ENCODE data around the gene MRPL34.

The MRPL34 gene

DNA sequence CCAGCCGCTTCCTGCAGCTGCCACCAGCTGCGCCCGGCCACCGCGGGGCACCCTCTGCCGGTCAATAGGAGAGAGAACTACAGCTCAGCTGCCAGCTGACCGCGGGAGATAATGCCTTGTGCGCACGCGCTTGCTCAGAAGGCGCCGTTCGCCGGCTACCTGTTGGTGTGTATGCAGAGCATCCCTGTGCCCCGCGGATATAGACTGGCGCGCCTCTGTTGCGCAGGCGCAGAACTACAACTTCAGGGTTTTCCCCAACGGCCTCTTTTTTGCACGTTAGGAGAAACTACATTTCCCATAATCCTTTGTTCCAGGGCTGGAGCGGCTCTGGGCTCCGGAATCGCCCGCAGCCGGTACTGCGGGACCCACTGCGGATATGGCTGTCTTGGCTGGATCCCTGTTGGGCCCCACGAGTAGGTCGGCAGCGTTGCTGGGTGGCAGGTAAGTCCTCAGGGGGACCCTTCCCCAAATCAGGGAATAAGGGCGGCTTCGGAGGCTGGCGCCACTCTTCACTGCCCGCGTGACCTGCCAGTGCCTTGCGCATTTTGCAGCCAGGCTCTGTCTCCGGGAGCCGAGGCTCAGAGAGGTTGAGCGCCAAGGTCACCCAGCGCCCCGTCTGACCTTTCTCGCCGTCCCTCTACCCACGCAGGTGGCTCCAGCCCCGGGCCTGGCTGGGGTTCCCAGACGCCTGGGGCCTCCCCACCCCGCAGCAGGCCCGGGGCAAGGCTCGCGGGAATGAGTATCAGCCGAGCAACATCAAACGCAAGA lies at the start of gene MRPL34:
Gene MRPL34, plus strand, starts transcription at position 356 of the 768 bp plus-strand sequence. Its CDS starts 21 bp downstream, at position 377.
- peaks cover 62% of the 10 kb centered on the region for H3K4me1 ChIP-seq (ENCODE audit: control insufficient read depth, insufficient read depth, low read length)
- H3K27ac ChIP-seq (ENCODE audit: low read length), result peak within 1 kb of the TSS; percentile 90
- H3K9ac ChIP-seq (ENCODE audit: low read length in 2 of 2), result peak within 1 kb of the TSS; percentile 83 to 86
- H3K4me3 ChIP-seq (ENCODE audit: low read length in 2 of 2), result peak within 1 kb of the TSS; percentile 86 to 91
- H3K9me3 ChIP-seq (ENCODE audit: control insufficient read depth in 2 of 2, low read length in 2 of 2), result no peaks in the 10 kb centered on the region
- H3K27me3 ChIP-seq (ENCODE audit: control insufficient read depth in 1 of 2, insufficient read depth in 2 of 2, low read length in 2 of 2), result no peaks in the 10 kb centered on the region
- H3K36me3 ChIP-seq (ENCODE audit: control insufficient read depth in 2 of 2, insufficient read depth in 2 of 2, low read length in 2 of 2), result peaks cover 0 to 2% of the 10 kb centered on the region in 2 donors

DNA sequence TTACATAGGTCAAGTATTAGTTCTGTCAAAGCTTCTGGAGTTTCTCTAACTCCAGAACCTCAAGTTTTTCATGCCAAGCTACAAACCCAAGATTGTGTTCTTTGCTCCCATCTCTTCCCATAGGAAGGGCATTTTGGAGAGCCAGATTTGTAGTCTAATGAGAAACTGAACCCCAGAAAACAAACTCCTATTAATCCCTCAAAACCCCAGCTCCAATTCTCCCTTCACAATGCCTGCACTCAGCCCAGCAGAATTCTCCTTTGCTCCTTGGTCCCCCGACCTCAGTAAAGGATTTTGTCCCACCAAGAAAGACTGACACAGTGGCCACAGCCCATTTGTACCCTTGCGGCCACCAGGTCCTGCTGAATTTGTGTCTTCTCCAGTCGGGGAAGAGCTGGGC lies 49.5 kb upstream of the MRPL34 start:
- H3K9ac ChIP-seq (ENCODE audit: low read length in 2 of 2), result no peak overlapping the region
- no peak overlapping the region for H3K27ac ChIP-seq (ENCODE audit: low read length)
- no peak overlapping the region for H3K4me3 ChIP-seq (ENCODE audit: low read length in 2 of 2)
- H3K9me3 ChIP-seq (ENCODE audit: control insufficient read depth in 2 of 2, low read length in 2 of 2), result peaks cover 0 to 6% of the 10 kb centered on the region in 2 donors
- no peaks in the 10 kb centered on the region for H3K27me3 ChIP-seq (ENCODE audit: control insufficient read depth in 1 of 2, insufficient read depth in 2 of 2, low read length in 2 of 2)
- no peaks in the 10 kb centered on the region for H3K36me3 ChIP-seq (ENCODE audit: control insufficient read depth in 2 of 2, insufficient read depth in 2 of 2, low read length in 2 of 2)
- H3K4me1 ChIP-seq (ENCODE audit: control insufficient read depth, insufficient read depth, low read length), result no peaks in the 10 kb centered on the region

DNA sequence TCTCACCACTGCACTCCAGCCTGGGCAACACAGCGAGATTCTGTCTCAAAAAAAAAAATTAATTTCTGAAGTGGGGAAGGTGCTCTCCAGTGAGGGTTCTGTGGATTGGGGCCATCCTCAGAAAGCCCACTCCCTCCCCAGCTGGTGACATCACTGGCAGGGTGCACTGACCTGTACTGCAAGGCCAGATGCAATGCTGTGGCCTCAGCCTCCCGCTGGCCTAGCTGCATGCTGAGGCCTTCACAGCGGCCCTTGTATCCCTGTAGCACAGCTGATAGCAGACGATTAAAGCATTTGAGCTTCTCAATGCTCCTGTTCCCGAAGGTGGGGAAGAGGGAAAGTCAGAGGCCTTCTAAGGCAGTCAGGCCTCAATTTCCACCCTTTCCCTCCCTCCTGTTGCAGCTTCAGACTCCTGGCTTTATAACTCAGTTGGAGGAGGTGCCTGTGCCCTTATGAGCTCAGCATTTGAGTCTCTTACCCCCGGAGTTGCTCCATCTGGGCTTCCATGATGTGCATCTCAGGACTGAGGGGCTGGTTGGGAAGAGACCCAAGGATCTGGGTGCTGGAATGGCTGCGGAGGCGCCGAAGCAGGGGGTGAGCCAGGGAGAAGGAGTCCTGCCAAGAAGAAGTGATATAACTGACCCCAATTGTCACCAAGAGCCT lies 46.4 kb upstream of the MRPL34 start:
- Histone ChIP-seq H3K9ac (ENCODE audit: low read length in 2 of 2) (no peak overlapping the region), H3K27me3 (ENCODE audit: control insufficient read depth in 1 of 2, insufficient read depth in 2 of 2, low read length in 2 of 2) (no peaks in the 10 kb centered on the region), H3K27ac (ENCODE audit: low read length) (no peak overlapping the region), H3K4me3 (ENCODE audit: low read length in 2 of 2) (no peak overlapping the region), H3K9me3 (ENCODE audit: control insufficient read depth in 2 of 2, low read length in 2 of 2) (peaks cover 0 to 6% of the 10 kb centered on the region in 2 donors), H3K36me3 (ENCODE audit: control insufficient read depth in 2 of 2, insufficient read depth in 2 of 2, low read length in 2 of 2) (no peaks in the 10 kb centered on the region), H3K4me1 (ENCODE audit: control insufficient read depth, insufficient read depth, low read length) (no peaks in the 10 kb centered on the region)

DNA sequence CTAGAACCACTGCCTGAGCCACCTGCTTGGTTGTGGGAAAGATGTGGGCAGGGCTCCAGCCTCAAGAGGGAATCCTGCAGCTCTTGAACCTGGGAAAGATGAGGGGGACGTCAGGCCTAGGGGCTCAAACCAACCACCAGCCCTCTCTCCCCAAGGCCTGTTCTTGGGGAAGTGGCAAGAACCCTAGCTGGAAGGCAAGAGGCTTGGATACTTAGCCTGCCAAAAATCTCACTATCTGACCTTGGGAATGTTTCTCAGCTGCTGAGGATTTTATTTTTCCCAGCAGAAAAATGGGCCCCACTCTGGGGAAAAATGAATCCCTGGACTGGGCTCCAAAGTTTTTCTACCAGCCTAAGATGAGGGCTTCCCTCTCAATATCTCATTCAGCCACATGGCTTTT lies 45.7 kb upstream of the MRPL34 start:
- Histone ChIP-seq H3K27ac (ENCODE audit: low read length) (no peak overlapping the region), H3K9ac (ENCODE audit: low read length in 2 of 2) (no peak overlapping the region), H3K4me3 (ENCODE audit: low read length in 2 of 2) (no peak overlapping the region), H3K36me3 (ENCODE audit: control insufficient read depth in 2 of 2, insufficient read depth in 2 of 2, low read length in 2 of 2) (no peaks in the 10 kb centered on the region), H3K27me3 (ENCODE audit: control insufficient read depth in 1 of 2, insufficient read depth in 2 of 2, low read length in 2 of 2) (no peaks in the 10 kb centered on the region), H3K9me3 (ENCODE audit: control insufficient read depth in 2 of 2, low read length in 2 of 2) (peaks cover 0 to 6% of the 10 kb centered on the region in 2 donors), H3K4me1 (ENCODE audit: control insufficient read depth, insufficient read depth, low read length) (no peaks in the 10 kb centered on the region)

DNA sequence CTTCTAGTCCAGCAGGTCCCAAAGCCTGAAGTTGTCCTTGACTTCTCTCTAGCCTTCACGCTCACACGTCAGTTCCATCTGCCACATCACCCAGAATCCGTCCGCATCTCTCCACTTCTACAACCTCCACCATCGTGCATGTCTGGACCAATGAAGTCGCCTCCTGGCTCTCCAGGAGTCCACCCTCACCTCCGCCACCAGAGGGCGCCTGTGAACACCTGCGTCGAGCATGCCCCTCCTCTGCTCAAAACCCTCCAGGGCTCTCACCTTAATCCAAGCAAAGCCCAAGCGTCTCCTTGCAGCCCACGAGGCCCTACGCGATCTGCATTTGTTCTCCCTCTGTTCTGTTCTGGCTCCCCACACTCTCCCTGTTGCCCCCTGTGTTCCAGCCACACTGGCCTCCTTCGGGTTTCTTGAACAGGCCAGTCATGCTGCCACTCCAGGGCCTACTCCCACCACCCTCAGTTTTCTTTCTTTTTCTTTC lies 44.8 kb upstream of the MRPL34 start:
- H3K9ac ChIP-seq (ENCODE audit: low read length in 2 of 2), result no peak overlapping the region
- H3K36me3 ChIP-seq (ENCODE audit: control insufficient read depth in 2 of 2, insufficient read depth in 2 of 2, low read length in 2 of 2), result no peaks in the 10 kb centered on the region
- H3K4me1 ChIP-seq (ENCODE audit: control insufficient read depth, insufficient read depth, low read length), result no peaks in the 10 kb centered on the region
- no peaks in the 10 kb centered on the region for H3K27me3 ChIP-seq (ENCODE audit: control insufficient read depth in 1 of 2, insufficient read depth in 2 of 2, low read length in 2 of 2)
- H3K4me3 ChIP-seq (ENCODE audit: low read length in 2 of 2), result no peak overlapping the region
- peaks cover 0 to 6% of the 10 kb centered on the region in 2 donors for H3K9me3 ChIP-seq (ENCODE audit: control insufficient read depth in 2 of 2, low read length in 2 of 2)
- no peak overlapping the region for H3K27ac ChIP-seq (ENCODE audit: low read length)

DNA sequence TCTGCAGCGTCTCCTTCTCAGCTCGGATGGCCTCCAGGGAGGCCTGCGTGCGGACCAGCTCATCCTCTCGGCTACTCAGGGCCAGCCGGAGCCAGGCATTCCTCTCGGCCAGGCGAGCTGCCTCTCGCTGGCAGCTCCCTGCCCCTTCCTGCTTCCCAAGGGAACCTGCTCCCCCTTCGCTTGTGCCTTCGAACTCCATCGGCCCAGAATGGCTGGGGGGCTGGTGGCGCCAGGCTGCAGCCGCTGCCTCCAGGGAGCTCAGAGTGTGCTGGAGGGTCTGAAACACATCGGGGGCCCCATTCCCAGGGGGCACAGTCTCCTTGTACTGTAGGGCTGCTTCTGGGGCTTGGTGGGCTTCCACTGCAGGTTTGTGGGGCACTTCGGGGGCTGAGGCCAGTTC lies 43.1 kb upstream of the MRPL34 start:
- Histone ChIP-seq H3K27me3 (ENCODE audit: control insufficient read depth in 1 of 2, insufficient read depth in 2 of 2, low read length in 2 of 2) (no peaks in the 10 kb centered on the region), H3K4me3 (ENCODE audit: low read length in 2 of 2) (peak overlapping the region in 1 of 2 donors; percentile 8), H3K4me1 (ENCODE audit: control insufficient read depth, insufficient read depth, low read length) (peaks cover under 1% of the 10 kb centered on the region), H3K36me3 (ENCODE audit: control insufficient read depth in 2 of 2, insufficient read depth in 2 of 2, low read length in 2 of 2) (no peaks in the 10 kb centered on the region), H3K27ac (ENCODE audit: low read length) (no peak overlapping the region), H3K9me3 (ENCODE audit: control insufficient read depth in 2 of 2, low read length in 2 of 2) (peaks cover 0 to 6% of the 10 kb centered on the region in 2 donors), H3K9ac (ENCODE audit: low read length in 2 of 2) (no peak overlapping the region)

DNA sequence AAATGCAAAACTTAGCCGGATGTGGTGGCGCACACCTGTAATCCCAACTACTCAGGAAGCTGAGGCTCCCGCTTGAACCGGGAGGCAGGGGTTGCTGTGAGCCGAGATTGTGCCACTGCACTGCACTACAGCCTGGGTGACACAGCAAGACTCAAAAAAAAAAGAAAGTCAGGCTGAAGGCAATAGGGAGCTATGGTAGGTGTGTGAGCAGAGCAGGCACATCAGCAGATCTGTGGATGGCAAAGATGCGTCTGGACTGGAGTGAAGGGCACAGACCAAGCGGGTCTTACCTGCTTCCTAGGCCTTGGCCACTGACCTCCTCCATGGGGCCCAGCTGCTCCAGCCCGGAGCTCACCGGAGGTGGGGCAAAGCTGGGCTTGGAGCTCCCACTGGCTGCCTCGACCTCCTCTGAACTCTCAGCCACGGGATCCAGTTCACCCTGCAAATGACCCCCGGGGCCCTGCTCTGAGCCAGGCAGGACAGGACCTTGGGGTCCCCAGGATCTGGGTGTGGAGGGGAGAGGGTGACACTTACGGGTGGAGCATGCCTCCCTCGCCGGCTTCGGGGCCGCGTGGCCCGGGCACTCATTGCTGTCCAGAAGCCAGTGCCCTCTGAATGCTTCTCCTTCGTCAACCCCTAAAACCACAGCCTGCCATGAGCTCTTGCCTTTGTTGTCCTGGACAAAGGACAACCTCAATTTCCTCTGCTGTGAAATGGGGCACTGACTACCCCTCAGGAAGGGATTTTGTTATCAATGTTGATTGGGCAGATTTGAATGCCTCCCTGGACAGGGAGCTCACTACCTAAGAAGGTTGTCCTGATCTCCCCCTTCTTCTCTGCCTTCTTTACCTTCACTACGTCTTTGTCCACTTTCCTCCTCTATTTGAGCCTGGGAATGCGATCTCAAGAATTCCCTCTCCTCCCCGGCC lies 41.7 kb upstream of the MRPL34 start:
- Histone ChIP-seq H3K4me1 (ENCODE audit: control insufficient read depth, insufficient read depth, low read length) (peaks cover 14% of the 10 kb centered on the region), H3K27me3 (ENCODE audit: control insufficient read depth in 1 of 2, insufficient read depth in 2 of 2, low read length in 2 of 2) (no peaks in the 10 kb centered on the region), H3K4me3 (ENCODE audit: low read length in 2 of 2) (peak overlapping the region; percentile 25 to 49), H3K9me3 (ENCODE audit: control insufficient read depth in 2 of 2, low read length in 2 of 2) (peaks cover 0 to 6% of the 10 kb centered on the region in 2 donors), H3K36me3 (ENCODE audit: control insufficient read depth in 2 of 2, insufficient read depth in 2 of 2, low read length in 2 of 2) (no peaks in the 10 kb centered on the region), H3K9ac (ENCODE audit: low read length in 2 of 2) (no peak overlapping the region), H3K27ac (ENCODE audit: low read length) (no peak overlapping the region)

DNA sequence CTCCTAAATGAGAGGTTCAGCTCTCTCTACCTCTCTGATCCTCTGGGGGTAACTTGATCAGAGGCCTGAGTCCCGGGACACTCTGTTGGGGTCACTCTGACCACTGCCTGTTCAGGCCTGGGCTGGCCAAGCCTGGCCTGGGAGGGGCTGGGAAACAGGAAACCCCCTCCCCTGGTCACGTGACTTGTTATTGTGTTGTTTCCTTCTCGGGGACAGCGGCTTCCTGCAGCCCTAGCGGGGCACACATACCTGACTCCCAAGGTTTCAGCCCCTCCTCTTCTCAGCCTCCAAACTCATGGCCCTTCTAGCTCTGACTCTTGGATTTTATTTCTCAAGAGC lies 41.1 kb upstream of the MRPL34 start, which contains the start of gene USHBP1:
Gene USHBP1, minus strand, starts transcription at position 105 of the 339 bp plus-strand sequence. CDS start 446 bp downstream, outside the sequence.
- no peak within 1 kb of the TSS for H3K27ac ChIP-seq (ENCODE audit: low read length)
- no peaks in the 10 kb centered on the region for H3K27me3 ChIP-seq (ENCODE audit: control insufficient read depth in 1 of 2, insufficient read depth in 2 of 2, low read length in 2 of 2)
- H3K9me3 ChIP-seq (ENCODE audit: control insufficient read depth in 2 of 2, low read length in 2 of 2), result no peaks in the 10 kb centered on the region
- peaks cover 14% of the 10 kb centered on the region for H3K4me1 ChIP-seq (ENCODE audit: control insufficient read depth, insufficient read depth, low read length)
- no peaks in the 10 kb centered on the region for H3K36me3 ChIP-seq (ENCODE audit: control insufficient read depth in 2 of 2, insufficient read depth in 2 of 2, low read length in 2 of 2)
- no peak within 1 kb of the TSS for H3K9ac ChIP-seq (ENCODE audit: low read length in 2 of 2)
- peak within 1 kb of the TSS; percentile 25 to 49 for H3K4me3 ChIP-seq (ENCODE audit: low read length in 2 of 2)

DNA sequence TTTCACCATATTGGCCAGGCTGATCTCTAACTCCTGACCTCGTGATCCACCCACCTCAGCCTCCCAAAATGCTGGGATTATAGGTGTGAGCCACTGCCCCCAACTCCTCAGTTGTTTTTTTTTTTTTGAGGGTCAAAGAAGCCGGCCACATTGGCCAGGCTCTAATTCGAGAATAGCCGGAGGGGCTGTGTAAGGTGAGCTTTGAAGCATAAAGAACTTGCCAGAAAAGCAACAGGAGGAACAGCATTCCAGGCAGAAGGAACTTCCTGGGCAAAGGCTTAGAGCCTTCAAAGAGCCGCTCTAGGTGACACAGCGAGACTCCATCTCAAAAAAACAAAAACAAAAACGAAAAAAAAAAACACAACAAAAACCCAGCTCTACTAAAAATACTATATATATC lies 39.6 kb upstream of the MRPL34 start:
- peaks cover 14% of the 10 kb centered on the region for H3K4me1 ChIP-seq (ENCODE audit: control insufficient read depth, insufficient read depth, low read length)
- H3K27ac ChIP-seq (ENCODE audit: low read length), result no peak overlapping the region
- H3K9ac ChIP-seq (ENCODE audit: low read length in 2 of 2), result no peak overlapping the region
- H3K9me3 ChIP-seq (ENCODE audit: control insufficient read depth in 2 of 2, low read length in 2 of 2), result no peaks in the 10 kb centered on the region
- no peaks in the 10 kb centered on the region for H3K27me3 ChIP-seq (ENCODE audit: control insufficient read depth in 1 of 2, insufficient read depth in 2 of 2, low read length in 2 of 2)
- H3K36me3 ChIP-seq (ENCODE audit: control insufficient read depth in 2 of 2, insufficient read depth in 2 of 2, low read length in 2 of 2), result peaks cover under 1 to 2% of the 10 kb centered on the region in 2 donors
- no peak overlapping the region for H3K4me3 ChIP-seq (ENCODE audit: low read length in 2 of 2)

DNA sequence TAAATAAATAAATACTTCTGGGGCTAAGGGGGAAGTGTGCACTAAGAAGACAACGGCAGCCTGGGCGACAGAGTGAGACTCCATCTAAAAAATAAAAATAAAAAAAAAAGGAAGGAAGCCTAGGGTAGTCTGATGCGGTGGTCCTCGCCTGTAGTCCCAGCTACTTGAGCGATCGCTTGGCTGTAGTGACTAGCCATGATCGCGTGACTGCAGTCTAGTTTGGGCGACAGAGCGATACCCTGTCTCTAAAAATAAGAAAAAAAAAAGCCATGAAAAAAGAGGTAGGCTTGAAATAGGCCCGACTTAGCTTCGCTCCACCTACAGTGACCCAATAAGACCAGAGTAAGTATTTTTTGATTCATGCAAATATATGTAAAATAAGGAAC lies 39.1 kb upstream of the MRPL34 start:
- H3K27me3 ChIP-seq (ENCODE audit: control insufficient read depth in 1 of 2, insufficient read depth in 2 of 2, low read length in 2 of 2), result no peaks in the 10 kb centered on the region
- no peak overlapping the region for H3K27ac ChIP-seq (ENCODE audit: low read length)
- no peaks in the 10 kb centered on the region for H3K9me3 ChIP-seq (ENCODE audit: control insufficient read depth in 2 of 2, low read length in 2 of 2)
- peak overlapping the region in 1 of 2 donors; percentile 99 for H3K4me3 ChIP-seq (ENCODE audit: low read length in 2 of 2)
- no peak overlapping the region for H3K9ac ChIP-seq (ENCODE audit: low read length in 2 of 2)
- H3K4me1 ChIP-seq (ENCODE audit: control insufficient read depth, insufficient read depth, low read length), result peaks cover 14% of the 10 kb centered on the region
- H3K36me3 ChIP-seq (ENCODE audit: control insufficient read depth in 2 of 2, insufficient read depth in 2 of 2, low read length in 2 of 2), result peaks cover 5 to 7% of the 10 kb centered on the region in 2 donors

All from stomach smooth muscle (tissue), 2 donors.